GM18520 (cell line): ENCODE results near the gene CD244.
"Not testable (repeated sequence)": the region's sequence is repeated elsewhere in the genome, so short reads cannot be mapped to it uniquely, and the experiment has no call there.

Experiments
- ATAC-seq: cut with Tn5 transposase; IDR thresholded peaks from one replicate; pipeline ENCODE4 v1.9.1; 2021; ENCODE audit not compliant: unreplicated experiment

The CD244 gene

DNA sequence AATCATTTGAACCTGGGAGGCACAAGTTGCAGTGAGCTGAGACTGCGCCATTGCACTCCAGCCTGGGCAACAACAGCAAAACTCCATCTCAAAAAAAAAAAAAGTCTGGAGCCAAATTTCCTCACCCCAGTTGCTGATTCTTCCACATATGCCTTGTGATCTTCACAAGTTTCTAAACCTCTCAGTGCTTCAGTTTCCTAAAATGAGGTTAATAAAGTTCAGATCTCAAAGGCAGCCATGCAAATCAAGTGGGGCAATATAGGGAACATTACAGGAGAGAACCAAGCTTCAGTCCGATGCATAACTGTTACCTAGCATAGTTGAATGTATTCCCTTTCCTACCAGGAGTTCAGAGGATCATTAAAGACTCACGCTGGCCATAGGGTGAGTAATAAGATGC, 17.5 kb upstream of the CD244 start:
- no peak for ATAC-seq

GRCh38 chr1:160879056-160879455, 16.4 kb upstream of the CD244 start:
- no peak for ATAC-seq

DNA sequence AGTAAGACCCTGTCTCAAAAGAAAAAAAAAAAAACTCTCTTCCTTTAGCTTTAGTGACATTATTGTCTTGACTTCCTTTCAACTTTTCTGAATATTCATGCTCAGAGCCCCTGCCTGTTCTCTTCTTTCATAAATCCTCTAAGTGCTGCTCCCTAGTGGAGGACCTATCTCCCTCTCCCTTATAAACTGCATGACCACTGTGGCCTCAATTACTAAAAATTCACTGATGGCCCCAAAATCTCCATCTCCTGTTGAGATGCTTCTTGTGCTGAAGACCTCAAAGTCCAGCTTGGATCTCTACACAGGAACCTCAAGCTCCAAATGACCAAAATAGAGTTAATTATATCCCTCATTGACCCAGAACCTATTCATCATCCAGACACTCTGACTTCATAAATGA, 14.5 kb upstream of the CD244 start:
- no peak for ATAC-seq

DNA sequence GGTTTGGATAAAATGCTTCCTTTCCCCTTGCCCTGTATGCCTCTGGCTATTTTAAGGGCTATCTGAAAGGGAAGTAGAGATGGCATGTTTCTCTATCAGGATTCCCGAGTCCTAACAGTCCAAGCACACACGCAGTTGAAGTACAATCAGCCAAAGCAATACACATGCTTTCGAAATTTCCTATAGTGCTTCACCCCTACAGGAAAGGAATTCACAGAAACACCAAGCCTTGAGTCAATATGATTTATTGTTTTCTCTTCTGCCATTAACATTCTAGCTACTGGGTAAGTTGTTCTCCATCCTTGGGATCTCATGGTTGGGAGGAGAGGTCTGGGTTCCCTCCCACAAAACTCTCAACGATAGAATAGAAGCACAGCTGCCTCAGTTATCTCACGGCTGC, 13.6 kb upstream of the CD244 start:
- no peak for ATAC-seq

DNA sequence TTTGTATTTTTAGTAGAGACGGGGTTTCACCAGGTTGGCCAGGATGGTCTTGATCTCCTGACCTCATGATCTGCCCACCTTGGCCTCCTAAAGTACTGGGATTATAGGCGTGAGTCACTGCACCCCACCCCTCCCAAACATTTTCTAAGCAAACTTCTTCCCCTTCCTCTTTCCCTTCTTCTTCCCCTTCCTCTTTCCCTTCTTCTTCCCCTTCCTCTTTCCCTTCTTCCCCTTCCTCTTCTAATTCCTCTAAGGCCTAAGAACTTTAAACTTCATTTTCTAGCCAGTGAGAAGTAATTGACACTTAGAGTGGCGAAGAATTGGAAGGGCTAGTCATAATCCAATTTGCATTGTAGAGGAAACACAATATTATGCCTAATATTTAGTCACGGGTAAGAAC, 12.9 kb upstream of the CD244 start:
- ATAC-seq, result not testable (repeated sequence)

DNA sequence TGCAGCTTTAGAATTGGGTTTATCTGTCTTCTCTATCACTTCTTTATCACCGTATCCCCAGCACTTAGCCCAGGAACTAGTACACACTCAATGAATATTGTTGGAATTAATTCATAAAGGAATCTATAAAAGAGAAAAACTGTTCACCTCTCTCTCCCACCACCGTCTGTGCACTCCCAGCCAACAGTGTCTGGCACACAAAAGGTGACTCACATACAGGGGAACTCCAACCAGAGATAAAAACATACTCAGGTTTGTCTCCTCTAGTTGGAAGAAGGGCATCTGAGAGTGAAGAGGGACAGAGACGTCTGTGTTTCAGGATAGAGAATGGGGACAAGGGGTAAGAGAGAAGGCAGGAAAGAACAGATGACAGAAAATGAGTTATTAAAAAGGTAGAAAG, 12.2 kb upstream of the CD244 start:
- ATAC-seq, result no peak

DNA sequence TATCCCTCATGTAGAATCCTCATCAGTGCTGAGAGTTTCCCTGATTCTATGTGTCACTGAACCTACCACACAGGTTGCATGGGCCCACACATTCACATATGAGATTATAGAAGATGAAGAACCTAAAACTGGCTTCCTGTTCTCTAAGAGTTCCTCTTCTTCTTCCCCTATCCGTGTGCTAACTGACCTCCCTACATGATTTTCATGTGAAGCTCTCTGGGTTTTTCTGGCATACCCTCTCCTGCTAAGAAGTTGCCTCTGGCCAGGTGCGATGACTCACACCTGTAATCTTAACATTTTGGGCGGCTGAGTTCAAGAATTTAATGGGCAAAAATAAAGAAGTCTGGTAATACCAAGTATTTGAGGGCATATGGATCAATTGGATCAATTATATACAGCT, 5.5 kb upstream of the CD244 start:
- ATAC-seq, result no peak

DNA sequence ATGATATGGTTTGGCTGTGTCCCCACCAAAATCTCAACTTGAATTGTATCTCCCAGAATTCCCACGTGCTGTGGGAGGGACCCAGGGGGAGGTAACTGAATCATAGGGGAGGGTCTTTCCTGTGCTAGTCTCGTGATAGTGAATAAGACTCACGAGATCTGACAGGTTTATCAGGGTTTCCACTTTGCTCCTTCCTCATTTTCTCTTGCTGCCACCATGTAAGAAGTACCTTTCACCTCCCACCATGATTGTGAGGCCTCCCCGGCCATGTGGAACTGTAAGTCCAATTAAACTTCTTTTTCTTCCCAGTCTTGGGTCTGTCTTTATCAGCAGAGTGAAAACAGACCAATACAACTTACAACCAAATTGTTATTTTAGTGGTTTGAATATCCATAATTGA, 5.0 kb upstream of the CD244 start:
- ATAC-seq, result not testable (repeated sequence)

- ATAC-seq, result no peak
Measured at GRCh38 chr1:160866695-160867260, 4.1 kb upstream of the CD244 start.

DNA sequence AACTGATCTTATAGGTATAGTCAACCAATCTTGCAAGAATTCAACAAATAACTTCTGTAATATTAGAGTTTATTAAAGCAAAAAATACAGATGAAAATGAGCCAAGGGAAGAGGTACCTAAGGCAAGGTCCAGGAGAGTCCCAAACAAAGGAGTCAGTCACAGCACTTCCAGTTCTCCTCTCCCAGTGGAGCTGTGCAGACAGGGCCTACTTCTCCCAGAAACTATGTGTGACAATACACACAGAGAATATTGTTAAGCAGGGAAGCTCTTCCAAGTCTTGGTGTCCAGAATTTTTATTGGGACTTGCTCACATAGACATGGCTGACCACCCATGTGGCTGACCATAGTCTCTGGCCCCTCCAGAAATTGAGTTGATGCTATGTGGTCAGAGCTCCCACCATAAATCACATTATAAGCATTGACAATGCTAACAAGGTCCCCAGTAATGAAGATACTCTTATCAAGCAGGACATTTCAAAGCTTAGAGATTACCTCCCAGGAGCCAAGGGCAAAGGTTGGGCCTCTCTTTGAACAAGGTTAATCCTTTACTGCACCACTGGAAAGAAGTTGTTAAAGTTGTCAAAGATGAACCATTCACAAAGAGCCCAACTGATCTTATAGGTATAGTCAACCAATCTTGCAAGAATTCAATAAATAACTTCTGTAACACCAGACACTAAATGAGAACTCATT, 3.5 kb upstream of the CD244 start:
- no peak for ATAC-seq

DNA sequence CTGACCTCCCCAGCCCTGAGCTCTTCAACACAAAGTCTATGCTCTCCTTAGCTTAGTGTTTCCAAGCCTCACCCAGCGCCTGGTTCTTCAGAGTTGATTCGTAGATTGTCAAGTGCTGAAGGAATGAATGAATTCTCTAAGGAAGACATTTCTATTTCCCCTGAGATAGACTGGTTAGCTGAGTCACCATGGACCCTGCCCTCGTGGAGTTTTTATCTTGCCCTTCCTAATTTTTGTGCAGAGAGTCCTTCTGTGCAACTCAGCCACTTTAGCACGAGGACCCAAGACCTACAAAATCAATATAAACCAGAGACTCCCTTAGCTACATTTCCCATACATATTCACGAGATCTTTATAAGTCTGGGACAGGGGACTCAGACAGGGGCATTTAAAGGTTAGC, 2.6 kb upstream of the CD244 start:
- ATAC-seq, result no peak

- no peak for ATAC-seq
Measured at GRCh38 chr1:160864173-160864572, 1.5 kb upstream of the CD244 start.

- ATAC-seq, result no peak
Measured at GRCh38 chr1:160863774-160864131, 1.1 kb upstream of the CD244 start.

DNA sequence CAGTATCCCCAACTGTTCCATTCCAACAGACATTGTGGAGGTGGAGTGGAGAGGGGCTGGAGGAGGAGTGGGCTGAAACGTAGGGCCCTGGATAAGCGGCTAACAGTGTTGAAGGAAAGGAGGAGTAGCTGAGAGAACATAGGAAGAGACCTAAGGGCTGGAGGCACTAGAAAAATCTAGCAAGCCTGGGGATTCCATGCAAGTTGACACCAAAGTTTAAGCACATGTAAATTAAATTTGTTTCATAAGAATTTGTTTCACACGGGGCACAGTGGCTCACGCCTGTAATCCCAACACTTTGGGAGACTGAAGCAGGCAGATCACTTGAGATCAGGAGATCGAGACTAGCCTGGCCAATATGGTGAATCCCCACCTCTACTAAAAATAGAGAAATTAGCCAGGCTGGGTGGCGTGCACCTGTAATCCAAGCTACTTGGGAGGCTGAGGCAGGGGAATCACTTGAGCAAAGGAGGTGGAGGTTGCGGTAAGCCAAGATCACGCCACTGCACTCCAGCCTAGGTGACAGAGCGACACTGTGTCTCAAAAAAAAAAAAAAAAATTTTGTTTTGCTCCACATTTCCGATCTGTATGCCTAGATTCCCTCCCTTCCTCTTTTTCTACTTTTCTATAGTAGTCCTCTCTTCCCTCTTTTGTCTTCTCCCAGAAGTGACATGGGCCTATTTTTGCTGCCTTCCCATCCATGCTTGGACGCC, 530 bp upstream of the CD244 start:
- ATAC-seq, result no peak

DNA sequence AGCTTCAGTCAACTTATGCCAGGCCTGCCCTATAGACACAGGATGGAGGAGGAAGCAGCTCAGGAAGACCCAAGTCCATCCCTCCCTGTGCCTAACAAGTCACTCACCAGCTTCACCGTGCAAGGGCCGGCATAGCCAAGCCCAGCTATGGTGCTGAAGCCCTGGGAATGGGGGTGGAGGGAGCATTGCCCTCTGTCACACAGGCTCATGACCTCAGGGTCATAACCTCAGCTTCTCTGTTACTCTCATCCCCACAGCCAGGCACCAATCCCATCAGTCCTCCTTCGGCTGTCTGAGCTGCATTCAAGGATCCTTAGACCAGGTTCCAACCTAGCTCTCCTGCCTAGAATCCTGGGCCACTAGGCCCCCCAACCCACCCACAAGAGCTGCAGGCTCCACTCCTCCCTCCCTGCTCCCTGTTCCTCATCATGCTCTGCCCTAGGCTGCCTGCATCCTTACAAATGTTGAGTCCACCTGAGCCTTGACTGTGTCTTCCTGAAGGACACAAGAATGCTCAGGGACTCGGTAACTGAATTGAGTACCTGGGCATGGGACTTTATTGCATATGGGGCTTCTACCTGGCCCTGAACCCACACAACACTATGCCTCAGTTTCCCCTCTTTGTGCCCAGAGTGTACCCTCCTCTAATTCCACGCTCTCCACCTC, 1.7 kb downstream of the CD244 start:
- no peak for ATAC-seq

DNA sequence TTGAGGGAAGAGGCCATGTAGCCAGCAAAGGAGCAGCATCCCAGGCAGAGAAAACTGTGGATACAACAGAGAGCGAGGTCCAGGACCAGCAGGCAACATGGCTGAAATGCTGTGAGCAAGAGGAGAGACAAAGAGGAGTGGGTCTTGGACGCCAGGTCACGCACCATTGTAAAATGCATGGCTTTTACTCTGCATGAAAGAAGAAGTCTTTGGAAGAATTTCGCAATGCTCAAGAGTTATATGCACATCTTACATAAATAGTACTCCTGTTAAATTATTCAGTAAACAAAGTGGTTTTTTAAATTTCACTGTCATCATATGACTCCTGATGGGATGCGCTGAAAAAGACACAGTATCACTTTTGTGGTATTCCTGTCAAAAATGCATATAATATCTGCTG, 3.5 kb downstream of the CD244 start:
- no peak for ATAC-seq

GRCh38 chr1:160858507-160858906, 4.2 kb downstream of the CD244 start:
- ATAC-seq, result no peak

DNA sequence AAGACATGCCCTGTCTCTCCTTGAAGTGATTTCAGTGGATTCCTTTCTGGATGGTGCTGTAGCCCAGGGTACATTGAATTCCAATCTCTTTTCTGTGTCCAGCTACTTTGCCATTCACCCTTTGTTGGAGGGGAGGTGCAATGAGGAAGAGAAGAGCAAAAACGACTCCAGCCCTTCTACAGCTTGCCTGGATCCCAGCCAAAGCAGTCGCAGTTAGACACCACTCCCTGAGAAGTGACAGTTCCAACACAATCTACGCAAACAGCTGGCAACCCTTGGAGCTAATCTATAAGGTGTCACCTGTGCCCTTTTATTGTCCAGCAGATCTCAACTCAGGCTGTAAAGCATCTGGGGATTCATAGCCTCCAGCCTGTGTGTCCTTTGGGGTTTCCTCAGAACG, 4.6 kb downstream of the CD244 start:
- no peak for ATAC-seq

GRCh38 chr1:160855181-160855981, 7.3 kb downstream of the CD244 start:
- ATAC-seq, result peak; percentile 70

- ATAC-seq, result no peak
Measured at GRCh38 chr1:160853754-160854153, 8.9 kb downstream of the CD244 start.

DNA sequence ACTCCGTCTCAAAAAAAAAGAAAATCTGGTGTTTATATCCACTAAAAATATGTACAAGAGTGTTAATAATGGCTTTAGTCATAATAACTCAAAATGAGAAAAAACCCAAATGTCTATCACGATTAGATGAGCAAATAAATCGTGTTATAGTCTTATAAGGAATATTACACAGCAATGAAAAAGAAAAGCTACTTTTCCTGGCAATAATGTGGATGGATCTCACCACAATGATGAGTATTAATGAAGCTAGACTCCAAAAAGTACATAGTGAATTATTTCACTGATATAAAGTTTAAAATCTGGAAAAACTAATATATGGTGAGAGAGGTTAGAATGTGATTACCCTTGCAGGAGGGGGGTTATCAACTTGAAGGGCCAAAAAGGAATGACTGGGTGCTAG, 9.7 kb downstream of the CD244 start:
- no peak for ATAC-seq
